K562 (cell line): ENCODE results near the gene TACSTD2. TPM values are rescaled to one million over a fixed set of nuclear protein-coding genes. Genes with fewer than 3 reads are reported as not detected.

Experiments used
- BRF1 ChIP-seq: IDR thresholded peaks from 3 replicates; pipeline ENCODE4 v1.6.1; 2011; ENCODE audit warnings: borderline replicate concordance, mild to moderate bottlenecking; ENCODE audit not compliant: insufficient read length; ENCODE audit errors: extremely low read depth
- EZH2 ChIP-seq: IDR thresholded peaks from 2 replicates; pipeline ENCODE4 v1.6.1; 2012; ENCODE audit warnings: low read depth, mild to moderate bottlenecking, inconsistent platforms, low read length, borderline replicate concordance
- SMAD1 ChIP-seq: fragments of 150-350 bp; IDR thresholded peaks from 2 replicates; pipeline ENCODE4 v1.6.1; 2014; ENCODE audit warnings: low read length, low read depth; ENCODE audit not compliant: partially characterized antibody
- SNRNP70 ChIP-seq: fragments of 200-400 bp; formaldehyde crosslinking; optimal IDR thresholded peaks from 2 replicates; pipeline ENCODE3; 2017; ENCODE audit warnings: low read depth, low read length
- ZNF12 ChIP-seq: sonication (generic); formaldehyde crosslinking; IDR thresholded peaks from 2 replicates; pipeline ENCODE4 v1.4.0; 2020; ENCODE audit warnings: mild to moderate bottlenecking, missing genetic modification reagents
- ZNF316 ChIP-seq: fragments of 450-650 bp; IDR thresholded peaks from 2 replicates; pipeline ENCODE4 v1.6.1; 2016
- ZNF511 ChIP-seq: sonication (generic); formaldehyde crosslinking; IDR thresholded peaks from 2 replicates; pipeline ENCODE4 v1.8.0; 2022; ENCODE audit warnings: mild to moderate bottlenecking, missing genetic modification reagents
- ZNF75A ChIP-seq: fragments of 450-650 bp; formaldehyde crosslinking; IDR thresholded peaks from 2 replicates; pipeline ENCODE4 v1.4.0; 2020; ENCODE audit warnings: mild to moderate bottlenecking
- polyA plus RNA-seq, 8 experiments: library from polyadenylated mRNA; depleted of rRNA in 4 of 8; stranded (reverse) in 5 of 8; unstranded in 3 of 8; fragments of >200 nt; fragmentation: Nextera tagmentation in 2 of 8; fragmentation: Illumina TruSeq in 1 of 8; extraction: Ambion mirVana in 2 of 8; extraction: Trizol in 1 of 8; gene quantifications; 2 replicates each; pipeline versions ENCODE4 v1.2.1 to v1.2.3, GENCODE V29; 2011 to 2014; ENCODE audit warnings: inconsistent platforms in 1 of 8, missing spikeins in 1 of 8
- total RNA-seq, 7 experiments: library from RNA; depleted of rRNA in 6 of 7; stranded (reverse); fragments of >200 nt in 6 of 7; fragmentation: Illumina TruSeq in 2 of 7; extraction: Trizol in 2 of 7; gene quantifications; 2 replicates each; pipeline versions ENCODE4 v1.2.1 to v1.2.3, GENCODE V29; 2011 to 2021; ENCODE audit warnings: low replicate concordance in 1 of 7
- TF ChIP-seq, protein P1 (sequence below), 2 experiments: fragments of 450-650 bp; IDR thresholded peaks; 2 replicates each; pipeline ENCODE4 v1.6.1; 2016
- TF ChIP-seq, protein P2 (sequence below): fragments of 250-450 bp; sonication (Bioruptor Pico); IDR thresholded peaks from 2 replicates; pipeline ENCODE4 v1.5.0; 2021; ENCODE audit warnings: mild to moderate bottlenecking, moderate library complexity
- TF ChIP-seq, protein P3 (sequence below): fragments of 250-450 bp; sonication (Bioruptor Pico); IDR thresholded peaks from 2 replicates; pipeline ENCODE4 v1.4.0; 2020; ENCODE audit warnings: mild to moderate bottlenecking

The TACSTD2 gene
- total and polyA plus RNA-seq, 9 of the 15 experiments (the other 6 are each of a cell fraction or from before 2014, with no cell fraction given) = 0.04 to 0.31 TPM; not detected in 7

GRCh38 chr1:58596631-58597052, 19.6 kb upstream of the TACSTD2 start (continued):
- TF ChIP-seq, protein P1, sequence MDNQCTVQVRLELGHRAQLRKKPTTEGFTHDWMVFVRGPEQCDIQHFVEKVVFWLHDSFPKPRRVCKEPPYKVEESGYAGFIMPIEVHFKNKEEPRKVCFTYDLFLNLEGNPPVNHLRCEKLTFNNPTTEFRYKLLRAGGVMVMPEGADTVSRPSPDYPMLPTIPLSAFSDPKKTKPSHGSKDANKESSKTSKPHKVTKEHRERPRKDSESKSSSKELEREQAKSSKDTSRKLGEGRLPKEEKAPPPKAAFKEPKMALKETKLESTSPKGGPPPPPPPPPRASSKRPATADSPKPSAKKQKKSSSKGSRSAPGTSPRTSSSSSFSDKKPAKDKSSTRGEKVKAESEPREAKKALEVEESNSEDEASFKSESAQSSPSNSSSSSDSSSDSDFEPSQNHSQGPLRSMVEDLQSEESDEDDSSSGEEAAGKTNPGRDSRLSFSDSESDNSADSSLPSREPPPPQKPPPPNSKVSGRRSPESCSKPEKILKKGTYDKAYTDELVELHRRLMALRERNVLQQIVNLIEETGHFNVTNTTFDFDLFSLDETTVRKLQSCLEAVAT (IDR thresholded peaks at IDR 0.05) = no peak
- TF ChIP-seq ZNF316 (peak; percentile 48), SMAD1 (no peak), SNRNP70 (no peak), BRF1 (no peak), ZNF75A (CRISPR knock-in tag) (no peak), EZH2 (no peak), ZNF511 (CRISPR knock-in tag) (no peak), ZNF12 (no peak)
- TF ChIP-seq, protein P2, sequence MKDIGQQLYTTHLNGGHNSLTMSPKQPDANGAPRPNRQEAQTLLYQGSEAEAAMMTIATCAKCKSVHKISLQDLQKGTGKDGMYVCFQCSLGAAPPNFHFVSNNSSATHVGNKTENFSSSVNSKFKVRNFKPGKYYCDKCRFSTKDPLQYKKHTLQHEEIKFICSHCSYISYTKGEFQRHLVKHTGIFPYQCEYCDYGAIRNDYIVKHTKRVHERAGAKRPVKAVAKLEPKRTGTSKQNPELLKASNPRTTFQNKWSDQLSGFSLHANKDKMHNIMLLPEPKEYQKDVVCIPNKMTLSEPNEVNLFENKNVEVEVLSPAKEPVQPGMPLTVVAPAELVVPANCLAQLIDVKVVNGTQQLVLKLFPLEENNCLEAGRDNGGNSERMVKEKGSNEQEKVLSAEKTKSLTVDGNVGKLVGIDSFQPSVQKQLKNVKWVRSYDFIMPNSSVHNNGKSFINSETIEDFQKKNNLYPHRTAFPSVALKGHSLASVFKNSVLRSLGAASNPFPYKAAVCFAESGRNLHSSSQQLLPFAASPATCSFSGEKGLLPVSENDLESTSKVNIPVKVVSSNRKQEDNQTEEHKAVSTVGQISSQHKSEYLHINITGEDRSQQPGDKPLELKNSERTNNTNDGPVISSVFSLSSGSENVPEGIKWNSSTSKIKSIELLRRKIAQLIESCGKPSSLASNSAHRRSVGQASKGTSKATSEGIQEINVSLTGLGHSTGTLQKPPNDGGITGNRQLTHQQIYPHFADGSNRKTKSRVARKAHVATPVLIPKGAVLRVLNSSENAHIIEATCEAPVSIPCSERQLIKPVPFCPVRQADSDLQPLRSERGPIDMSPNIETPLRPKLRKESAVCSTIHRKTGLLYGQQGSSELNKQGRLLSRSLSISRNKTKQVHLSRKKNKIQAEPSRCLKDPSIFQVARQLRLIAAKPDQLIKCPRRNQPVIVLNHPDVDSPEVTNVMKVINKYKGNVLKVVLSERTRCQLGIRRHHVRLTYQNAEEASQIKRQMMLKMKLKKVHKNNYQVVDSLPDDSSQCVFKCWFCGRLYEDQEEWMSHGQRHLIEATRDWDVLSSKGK = no peak
- TF ChIP-seq, protein P3, sequence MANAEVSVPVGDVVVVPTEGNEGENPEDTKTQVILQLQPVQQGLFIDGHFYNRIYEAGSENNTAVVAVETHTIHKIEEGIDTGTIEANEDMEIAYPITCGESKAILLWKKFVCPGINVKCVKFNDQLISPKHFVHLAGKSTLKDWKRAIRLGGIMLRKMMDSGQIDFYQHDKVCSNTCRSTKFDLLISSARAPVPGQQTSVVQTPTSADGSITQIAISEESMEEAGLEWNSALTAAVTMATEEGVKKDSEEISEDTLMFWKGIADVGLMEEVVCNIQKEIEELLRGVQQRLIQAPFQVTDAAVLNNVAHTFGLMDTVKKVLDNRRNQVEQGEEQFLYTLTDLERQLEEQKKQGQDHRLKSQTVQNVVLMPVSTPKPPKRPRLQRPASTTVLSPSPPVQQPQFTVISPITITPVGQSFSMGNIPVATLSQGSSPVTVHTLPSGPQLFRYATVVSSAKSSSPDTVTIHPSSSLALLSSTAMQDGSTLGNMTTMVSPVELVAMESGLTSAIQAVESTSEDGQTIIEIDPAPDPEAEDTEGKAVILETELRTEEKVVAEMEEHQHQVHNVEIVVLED (CRISPR knock-in tag) = no peak
